Activated effector memory CD4-positive, alpha-beta T cell treated with Interleukin-2 at 50 U/mL for 16 hours (primary cell): ENCODE data around the gene ST8SIA6.
A peak's percentile ranks its signal among the peaks of the same experiment; 100 is the strongest.
"Not testable (repeated sequence)": the region's sequence is repeated elsewhere in the genome, so short reads cannot be mapped to it uniquely, and the experiment has no call there.

ENCODE experiments used
- DNase-seq: peaks from one replicate; pipeline ENCODE4 v3.0.0-alpha.2; 2020

The ST8SIA6 gene

DNA sequence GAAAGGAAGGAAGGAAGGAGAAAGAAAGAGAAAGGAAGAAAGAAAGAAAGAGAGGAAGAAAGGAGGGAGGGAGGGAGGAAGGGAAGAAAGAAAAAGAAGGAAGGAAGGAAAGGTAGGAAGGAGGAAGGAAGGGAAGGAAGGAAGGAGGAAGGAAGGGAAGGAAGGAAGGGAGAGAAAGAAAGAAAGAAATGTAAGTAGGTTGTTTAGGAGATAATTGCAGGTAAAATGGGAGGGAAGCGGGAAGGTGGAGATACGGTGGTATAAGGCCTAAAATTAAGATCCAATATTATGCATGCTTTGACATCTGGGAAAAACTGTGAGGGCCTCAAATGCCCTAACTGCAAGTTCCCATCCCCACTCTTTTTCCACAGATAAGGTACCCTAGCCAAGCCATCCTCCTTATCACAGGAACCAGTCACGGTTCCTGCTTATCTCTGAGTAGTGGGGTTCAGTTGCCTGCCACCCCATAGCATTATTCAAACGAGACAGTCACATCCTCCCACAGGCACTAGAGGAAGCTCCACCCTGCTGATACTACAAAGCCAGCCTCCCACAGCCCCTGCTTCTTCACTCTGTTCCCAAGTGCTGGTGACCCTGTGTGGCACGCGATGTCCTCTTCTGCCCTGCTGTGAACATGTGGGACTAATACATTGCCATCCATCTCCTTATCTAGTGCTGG, 28.7 kb downstream of the ST8SIA6 start:
- DNase-seq, result peak; percentile 58

DNA sequence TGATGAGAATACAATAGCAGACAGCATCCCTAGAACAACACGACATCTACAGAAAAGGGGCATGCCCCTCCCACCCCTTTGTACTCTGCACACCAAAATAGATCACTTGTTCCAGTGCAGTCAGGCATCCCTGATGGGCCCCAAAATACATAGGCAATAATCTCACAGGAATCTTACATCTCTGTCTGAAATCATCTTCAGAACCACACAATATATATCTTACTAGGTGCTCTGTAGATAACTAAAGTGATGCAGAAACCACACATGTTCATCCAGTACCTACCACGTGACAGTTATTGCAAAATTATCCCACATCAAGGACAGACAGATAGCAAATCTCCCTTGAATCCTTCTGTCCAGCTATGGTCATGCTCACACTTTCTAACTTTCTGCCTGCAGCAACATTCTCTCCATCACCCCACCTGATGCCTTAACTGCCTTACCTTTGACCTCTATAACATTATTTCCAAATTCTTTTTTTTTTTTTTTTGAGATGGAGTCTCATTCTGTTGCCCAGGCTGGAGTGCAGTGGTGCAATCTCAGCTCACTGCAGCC, 30.7 kb downstream of the ST8SIA6 start:
- no peak for DNase-seq

DNA sequence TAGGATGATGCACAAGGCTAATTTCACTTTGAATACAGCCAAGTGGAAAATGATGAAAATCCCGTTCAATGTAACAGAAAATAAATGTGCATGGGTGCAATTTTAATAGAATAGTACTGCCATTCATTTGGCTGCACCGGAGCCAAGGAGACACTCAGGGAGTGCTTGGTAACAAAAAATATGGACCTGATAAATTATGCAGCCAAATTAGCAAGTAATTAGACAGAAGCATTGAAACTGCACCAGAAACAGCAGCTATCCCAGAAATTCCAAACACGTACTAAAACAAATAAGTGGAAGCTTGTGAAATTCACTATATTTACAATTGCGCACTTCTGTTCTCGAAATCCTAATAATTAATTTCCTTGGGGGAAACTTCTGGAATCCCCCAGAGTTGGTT, 31.5 kb downstream of the ST8SIA6 start:
- DNase-seq, result no peak

DNA sequence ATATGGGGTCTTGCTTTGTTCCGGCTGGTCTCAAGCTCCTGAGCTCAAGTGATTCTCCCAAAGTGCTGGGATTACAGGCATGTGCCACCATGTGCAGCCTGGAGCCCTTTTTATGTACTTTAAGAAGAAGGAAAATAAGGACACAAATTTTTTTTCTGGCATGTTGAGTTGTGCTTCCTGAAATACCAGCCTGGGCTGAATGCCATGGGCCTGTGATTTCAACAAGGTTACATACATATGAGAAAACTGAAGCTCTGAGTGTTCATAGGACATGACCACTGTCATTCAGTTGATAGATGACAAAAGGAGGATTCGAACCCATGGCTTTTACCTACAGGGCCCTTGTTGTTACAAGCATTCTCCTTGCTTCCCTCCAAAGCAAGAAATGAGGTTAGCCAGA, 36.1 kb downstream of the ST8SIA6 start:
- no peak for DNase-seq

DNA sequence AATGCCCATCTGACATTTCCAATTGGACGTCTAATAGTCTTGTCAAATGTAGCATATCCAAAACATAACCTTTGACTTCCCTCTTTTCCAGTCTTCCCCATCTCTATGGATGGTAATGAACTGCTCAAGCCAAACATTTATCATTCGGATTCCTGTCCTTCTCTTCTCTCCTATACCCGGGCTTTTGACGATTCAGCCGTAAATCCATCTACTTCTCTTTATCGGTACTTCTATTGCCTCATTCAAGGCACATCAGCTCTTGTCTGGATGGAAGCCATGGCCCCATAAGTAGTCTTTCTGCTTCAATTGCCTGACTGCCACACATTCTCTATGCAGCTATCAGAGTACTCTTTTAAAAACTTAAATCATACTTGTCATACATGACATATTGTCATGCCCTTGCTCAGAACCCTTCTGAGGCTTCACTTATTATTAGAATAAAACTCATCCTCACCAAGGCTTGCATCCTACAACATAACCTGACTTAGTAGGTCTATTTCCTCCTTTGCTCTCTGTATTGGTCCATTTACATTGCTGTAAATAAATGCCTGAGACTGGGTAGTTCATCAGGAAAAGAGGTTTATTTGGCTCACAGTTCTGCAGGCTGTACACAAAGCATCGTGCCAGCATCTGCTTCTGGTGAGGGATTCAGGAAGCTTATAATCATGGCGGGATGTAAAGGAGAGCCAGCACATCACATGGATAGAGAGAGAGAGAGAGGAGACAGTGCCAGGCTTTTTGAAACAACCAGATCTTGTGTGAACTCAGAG, 37.8 kb downstream of the ST8SIA6 start:
- DNase-seq, result no peak

DNA sequence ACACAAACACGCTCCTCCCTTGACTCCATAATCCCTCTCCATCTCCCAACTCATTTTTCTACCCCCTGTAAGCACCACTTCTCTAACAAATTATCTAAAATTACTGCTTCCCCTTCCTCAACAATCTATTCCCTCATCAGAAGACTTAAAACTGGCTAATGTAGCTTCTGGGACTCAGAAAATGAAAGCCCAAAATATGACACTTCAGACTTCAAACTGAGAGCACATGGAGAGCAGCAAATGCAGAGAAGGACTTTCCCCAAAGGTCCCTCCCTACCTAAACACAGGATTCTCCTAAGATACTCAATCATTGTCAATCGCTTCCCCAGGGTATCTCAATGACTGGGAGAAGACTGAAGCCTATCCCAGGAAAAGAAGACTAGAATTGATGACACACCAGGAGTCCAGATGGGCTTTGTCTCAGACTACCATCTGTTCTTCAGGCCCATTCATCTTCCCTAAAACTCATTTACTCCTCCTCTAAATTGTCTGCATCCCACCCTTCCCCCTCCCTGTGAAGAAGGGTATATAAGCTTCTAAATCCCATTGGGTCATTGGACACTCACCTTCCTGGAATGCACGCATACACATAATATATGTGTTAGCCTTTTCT, 39.2 kb downstream of the ST8SIA6 start:
- DNase-seq, result no peak

DNA sequence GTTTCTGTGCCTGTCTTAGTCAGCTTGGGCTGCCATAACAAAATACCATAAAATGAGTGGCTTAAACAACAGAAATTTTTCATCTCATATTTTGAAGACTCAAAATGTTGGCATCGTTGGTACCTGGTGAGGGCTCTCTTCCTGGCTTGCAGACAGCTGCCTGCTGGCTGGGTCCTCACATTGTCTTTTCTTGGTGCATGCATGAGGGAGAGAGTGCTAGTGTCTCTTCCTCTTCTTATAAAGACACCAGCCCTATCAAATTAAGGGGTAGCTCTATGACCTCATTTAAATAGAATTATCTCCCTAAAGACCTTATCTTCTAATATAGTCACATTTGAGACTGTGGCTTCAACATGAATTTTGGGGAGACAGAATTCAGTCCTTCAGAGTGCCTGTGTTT, 39.9 kb downstream of the ST8SIA6 start:
- DNase-seq, result no peak

DNA sequence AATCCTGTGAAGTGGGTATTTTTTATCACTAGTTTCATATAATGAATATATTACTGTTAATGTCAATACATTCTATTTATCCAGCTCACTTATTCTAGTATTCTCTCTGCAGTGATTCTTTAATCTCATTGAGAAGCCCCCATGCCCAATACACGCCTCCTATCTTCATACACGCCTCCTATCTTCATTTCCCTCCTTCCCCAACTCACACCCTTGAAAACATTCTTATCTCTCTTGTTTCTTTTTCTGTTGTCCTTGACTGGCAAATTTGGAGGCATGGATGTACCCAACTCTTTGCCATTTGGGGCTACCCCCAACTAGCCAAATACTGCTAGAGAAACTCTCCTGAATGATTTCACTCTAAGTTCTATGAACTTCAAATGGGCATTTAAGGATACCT, 40.5 kb downstream of the ST8SIA6 start:
- no peak for DNase-seq

DNA sequence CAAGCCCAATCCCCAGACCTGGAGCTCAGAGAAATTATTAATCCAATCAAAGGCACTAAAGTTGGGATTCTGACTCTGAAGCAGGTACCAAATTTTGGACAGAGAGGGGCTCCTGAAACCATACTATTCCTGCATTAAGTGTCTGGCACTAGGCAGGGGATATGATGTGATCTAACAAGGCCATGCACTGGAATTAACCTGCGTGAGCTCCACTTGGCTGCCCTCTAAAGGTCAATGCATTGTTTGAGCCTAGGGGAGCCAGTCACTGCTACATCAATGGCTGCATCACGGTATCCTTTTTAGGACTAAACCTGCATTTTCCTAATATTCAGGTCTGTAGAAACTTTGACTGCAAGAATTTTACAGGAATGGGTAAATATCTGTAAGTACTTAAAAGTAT, 42.1 kb downstream of the ST8SIA6 start:
- no peak for DNase-seq

DNA sequence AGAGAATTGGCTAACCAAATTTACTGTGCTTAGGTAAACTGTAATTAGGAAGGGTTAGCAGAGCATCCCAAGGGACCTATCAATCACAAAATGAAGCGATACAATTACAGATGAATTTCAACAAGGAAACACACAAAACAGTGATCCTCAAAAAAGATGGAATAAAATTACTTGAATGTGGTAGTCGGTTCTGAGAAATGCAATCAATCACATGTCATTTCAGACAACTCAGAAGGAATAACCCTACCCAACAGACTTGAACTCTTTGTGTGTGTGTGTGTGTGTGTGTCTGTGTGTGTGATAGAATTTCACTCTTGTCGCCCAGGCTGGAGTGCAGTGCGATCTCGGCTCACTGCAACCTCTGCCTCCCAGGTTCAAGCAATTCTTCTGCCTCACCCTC, 43.5 kb downstream of the ST8SIA6 start:
- DNase-seq, result no peak

DNA sequence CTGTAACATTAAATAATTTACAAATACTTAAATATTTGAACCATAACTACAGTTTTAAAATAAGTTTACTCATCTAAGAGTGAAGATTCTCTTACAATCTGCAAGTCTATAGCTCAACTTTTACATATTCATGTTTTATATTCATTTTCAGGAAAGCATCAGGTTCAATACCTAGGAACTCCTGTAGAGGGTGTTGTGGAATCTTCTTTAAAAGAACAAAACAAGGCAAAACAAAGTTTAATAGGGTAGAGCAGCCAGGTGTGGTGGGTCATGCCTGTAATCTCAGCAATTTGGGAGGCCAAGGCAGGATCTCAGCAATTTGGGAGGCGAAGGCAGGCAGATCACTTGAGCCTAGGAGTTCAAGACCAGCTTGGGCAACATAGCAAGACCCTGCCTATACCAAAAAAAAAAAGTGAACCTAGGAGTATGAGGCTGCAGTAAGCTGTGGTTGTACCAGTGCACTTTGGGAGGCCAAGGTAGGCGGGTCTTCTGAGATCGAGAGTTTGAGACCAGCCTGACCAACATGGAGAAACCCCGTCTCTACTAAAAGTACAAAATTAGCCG, 45.1 kb downstream of the ST8SIA6 start:
- DNase-seq, result no peak

DNA sequence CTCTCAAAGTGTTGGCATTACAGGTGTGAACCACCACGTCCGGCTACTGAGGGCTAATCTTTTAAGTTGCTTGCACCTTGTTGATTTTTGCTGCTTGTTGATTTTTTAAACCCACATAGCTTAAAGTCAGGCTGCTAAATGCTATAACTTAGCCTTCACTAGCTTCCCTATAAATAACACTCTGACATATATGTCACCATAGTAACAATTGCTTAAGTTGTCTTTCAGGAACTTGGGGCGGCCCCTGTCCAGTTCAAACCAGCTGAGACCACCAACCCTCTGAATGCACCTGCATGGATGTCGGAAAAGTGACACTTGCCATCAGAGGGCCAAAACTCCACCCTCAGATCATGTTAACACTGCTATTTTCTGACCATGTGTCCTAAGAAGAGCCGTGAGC, 47.3 kb downstream of the ST8SIA6 start:
- no peak for DNase-seq

DNA sequence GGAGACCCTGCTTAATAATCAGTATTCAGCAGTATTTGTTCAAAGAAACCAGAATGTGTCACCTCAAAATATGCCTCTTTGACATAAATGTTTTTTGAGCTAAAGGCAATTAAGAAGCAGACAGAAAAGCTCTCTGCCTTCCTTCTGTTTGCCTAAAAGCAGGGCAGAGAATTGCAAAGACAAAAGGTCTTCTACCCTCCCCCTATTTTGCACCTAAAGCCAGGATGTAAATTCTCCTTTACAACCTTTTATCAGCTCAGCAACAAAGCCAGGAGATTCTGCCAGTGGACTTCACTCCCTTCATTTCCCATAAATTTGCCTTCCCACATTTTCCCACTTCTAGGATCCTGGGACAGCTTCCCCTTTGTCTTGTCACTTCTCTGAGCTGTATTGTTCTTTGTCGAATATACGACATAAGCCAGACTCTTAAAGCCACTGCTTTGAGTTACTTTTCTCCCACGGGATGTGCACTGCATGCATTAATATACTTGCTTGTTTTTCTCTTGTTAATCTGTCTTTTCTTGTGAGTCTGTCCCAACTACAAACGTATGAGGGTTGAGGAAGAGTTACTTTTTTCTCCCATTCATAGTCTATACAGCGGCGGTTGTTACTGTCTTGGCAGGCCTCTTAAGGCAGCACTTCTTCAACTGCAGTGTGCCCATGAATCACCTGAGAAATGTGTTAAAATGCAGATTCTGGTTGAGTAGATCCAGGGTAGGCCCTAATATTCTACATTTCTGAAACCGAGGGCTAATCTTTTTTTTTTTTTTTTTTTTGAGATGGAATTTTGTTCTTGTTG, 48.2 kb downstream of the ST8SIA6 start:
- no peak for DNase-seq

DNA sequence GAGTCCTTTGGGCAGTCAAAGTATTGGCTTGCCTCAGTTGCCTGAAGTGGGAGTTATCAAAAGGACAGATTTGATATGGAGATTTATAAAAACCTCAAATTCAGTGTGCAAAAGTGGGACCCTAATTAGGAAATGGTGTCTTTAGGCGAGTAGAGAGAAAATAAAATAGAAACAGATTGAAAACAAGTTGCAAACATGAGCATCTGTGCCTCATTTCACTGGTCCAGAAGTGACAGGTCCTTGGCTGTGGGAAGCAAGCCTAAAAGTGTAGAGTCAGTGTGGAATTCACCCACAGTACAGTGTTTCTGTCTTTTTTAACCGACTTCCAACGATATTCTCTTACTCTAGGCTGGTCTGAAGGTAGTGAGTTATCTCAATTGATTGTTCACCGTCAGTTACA, 51.2 kb downstream of the ST8SIA6 start:
- no peak for DNase-seq

DNA sequence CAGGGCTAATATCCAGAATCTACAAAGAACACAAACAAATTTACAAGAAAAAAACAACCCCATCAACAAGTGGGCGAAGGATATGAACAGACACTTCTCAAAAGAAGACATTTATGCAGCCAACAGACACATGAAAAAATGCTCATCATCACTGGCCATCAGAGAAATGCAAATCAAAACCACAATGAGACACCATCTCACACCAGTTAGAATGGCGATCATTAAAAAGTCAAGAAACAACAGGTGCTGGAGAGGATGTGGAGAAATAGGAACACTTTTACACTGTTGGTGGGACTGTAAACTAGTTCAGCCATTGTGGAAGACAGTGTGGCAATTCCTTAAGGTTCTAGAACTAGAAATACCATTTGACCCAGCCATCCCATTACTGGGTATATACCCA, 52.4 kb downstream of the ST8SIA6 start:
- not testable (repeated sequence) for DNase-seq

DNA sequence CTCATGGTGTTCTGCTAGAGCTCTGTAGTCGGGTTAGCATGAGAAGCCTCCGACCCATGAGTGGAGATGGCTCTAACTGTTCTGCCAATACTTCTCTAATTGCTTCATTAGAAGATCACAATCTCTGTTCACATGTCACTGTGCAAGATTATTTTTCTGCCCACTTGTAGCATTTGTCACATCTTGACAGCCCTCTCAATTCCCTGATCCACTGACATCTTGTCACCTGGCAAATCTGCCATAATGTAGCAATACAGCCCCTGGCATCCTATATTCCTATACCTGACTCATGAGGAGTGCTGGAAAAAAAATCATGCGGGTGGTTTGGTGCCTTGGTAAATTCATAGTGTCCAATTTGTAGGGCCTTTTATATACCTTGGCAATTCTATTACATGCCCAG, 58.4 kb downstream of the ST8SIA6 start:
- no peak for DNase-seq

DNA sequence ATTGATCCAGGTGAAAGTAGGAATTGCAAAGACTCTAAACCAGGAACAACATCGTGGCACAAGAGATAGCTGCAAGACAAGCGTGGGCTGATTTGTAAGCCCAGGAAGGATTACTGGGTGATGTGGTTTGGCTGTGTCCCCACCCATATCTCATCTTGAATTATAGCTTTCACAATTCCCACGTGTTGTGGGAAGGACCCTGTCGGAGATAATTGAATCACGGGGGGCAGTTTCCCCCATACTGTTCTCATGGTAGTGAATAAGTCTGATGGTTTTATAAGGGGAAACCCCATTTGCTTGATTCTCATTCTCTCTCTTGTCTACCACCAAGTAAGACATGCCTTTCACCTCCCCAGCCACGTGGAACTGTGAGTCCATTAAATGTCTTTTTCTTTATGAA, 59.5 kb downstream of the ST8SIA6 start:
- no peak for DNase-seq

DNA sequence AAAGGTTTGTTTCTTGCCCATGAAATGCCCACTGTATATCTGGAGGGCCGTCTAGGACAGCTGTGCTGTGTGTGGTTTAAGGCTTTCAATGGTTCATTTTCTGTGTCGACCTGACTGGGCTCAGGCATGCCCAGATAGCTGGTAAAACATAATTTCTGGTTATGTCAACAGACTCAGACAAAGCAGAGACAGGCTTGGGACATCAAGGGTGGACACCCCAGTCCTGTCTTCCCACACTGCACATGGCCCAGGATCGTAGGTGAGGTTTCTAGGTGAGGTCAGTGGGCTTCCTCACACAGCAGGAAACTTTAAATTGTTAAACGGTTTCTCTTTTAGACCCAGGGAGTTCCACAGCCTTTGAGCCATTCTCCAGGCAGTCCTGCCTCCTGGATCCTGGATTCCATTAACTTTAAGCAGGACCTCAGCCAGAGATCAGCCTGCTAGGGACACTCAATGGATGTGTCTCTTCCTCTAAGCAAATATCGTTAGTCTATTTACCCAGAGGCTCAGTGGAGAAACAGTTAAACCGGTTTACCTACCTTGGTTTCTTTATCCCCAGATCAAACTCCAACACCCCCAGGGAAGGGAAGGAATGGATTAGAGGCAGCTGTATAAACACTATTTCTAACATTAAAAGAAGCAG, 66.4 kb downstream of the ST8SIA6 start:
- no peak for DNase-seq

DNA sequence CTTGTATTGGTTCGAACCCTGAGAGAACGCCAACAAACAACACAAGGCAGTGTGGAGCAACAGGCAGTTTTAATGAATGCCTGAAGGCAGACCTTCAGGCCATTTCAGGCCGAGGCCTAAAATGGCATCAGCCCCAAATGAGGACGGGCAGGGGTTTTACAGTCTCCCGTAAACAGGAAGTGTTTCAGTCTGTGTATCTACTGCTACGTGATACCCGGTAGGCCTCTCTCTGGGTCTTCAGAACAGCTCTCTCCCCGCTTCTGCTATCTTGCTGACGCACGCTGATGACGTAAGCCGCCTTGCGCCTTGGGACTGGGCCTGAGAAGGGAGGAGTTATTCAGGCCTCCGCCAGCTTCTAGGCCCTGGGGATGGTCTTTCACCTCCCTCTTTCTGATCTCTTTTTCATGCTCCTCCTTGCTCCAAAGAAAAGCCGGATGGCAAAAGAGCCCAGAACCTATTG, 67.7 kb downstream of the ST8SIA6 start:
- no peak for DNase-seq

DNA sequence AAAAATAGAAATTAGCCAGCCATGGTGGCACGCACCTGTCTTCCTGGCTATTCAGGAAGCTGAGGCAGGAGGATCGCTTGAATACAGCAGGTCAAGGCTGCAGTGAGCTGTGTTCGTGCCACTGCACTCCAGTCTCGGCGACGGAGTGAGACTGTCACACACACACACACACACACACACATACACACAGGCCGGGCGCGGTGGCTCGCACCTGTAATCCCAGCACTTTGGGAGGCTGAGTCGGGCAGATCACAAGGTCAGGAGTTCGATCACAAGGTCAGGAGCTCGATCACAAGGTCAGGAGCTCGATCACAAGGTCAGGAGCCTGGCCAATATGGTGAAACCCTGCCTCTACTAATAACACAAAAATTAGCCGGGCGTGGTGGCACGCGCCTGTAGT, 68.4 kb downstream of the ST8SIA6 start:
- DNase-seq, result no peak

DNA sequence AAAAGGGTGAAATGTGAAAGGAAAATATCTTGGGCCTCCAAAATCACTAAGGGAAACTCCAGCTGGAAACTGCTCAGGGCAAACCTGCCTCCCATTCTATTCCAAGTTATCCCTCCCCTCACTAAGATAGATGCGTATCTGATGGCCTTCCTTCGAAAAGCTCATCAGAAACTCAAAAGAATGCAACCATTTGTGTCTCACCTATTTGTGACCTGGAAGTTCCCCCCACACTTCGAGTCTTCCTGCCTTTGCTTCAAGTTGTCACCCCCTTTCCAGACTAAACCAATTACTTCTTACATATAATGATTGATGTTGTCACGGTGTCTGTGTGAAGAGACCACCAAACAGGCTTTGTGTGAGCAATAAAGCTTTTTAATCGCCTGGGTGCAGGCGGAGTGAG, 69.3 kb downstream of the ST8SIA6 start:
- DNase-seq, result no peak
